Measurements from ENCODE around the gene VWA8.

DNA sequence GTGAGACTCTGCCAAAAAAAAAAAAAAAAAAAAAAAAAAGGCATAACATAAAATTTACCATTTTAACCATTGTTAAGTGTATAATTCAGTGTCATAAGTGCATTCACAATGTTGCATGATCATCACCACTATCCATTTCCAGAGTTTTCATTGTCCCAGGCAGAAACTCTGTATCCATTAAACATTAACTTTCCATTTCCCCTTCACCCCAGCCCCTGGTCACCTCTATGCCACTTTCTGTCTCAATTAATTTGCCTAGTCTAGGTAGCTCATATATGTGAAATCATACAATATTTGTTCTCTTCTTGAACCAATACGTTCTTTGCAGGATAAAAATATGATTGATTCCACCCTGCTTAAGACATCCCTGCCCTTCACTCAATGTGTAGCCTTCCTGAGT, 31.0 kb upstream of the VWA8 start:
- TF ChIP-seq, protein P1, sequence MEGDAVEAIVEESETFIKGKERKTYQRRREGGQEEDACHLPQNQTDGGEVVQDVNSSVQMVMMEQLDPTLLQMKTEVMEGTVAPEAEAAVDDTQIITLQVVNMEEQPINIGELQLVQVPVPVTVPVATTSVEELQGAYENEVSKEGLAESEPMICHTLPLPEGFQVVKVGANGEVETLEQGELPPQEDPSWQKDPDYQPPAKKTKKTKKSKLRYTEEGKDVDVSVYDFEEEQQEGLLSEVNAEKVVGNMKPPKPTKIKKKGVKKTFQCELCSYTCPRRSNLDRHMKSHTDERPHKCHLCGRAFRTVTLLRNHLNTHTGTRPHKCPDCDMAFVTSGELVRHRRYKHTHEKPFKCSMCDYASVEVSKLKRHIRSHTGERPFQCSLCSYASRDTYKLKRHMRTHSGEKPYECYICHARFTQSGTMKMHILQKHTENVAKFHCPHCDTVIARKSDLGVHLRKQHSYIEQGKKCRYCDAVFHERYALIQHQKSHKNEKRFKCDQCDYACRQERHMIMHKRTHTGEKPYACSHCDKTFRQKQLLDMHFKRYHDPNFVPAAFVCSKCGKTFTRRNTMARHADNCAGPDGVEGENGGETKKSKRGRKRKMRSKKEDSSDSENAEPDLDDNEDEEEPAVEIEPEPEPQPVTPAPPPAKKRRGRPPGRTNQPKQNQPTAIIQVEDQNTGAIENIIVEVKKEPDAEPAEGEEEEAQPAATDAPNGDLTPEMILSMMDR (IDR thresholded peaks at IDR 0.05): no peak
- TF ChIP-seq NRF1 (IDR thresholded peaks at IDR 0.05; ENCODE audit: low read depth, low read length) (no peak), TEAD4 (IDR thresholded peaks at IDR 0.05; ENCODE audit: borderline replicate concordance, insufficient read depth) (no peak), EP300 (IDR thresholded peaks at IDR 0.05; ENCODE audit: borderline replicate concordance in 1 of 2, low read depth in 1 of 2, low read length in 1 of 2) (no peak), JUND (IDR thresholded peaks at IDR 0.05) (no peak)
- TF ChIP-seq, protein P2, sequence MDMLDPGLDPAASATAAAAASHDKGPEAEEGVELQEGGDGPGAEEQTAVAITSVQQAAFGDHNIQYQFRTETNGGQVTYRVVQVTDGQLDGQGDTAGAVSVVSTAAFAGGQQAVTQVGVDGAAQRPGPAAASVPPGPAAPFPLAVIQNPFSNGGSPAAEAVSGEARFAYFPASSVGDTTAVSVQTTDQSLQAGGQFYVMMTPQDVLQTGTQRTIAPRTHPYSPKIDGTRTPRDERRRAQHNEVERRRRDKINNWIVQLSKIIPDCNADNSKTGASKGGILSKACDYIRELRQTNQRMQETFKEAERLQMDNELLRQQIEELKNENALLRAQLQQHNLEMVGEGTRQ (IDR thresholded peaks at IDR 0.05; ENCODE audit: borderline replicate concordance, low read depth, low read length): no peak
